Suprapubic skin (tissue), 4 donors: ENCODE measurements around the gene MLH3.

Experiments used
- POLR2A ChIP-seq, 2 donors: fragments of 450-650 bp; IDR thresholded peaks; one replicate each; pipeline ENCODE4 v1.6.1; 2017; ENCODE audit warnings: antibody characterized with exemption in 2 of 2, mild to moderate bottlenecking in 2 of 2, moderate library complexity in 2 of 2
- POLR2AphosphoS5 ChIP-seq, 3 donors: sonication (generic); formaldehyde crosslinking; IDR thresholded peaks; one replicate each; pipeline ENCODE4 v1.6.1; 2017; ENCODE audit warnings: antibody characterized with exemption in 3 of 3

DNA sequence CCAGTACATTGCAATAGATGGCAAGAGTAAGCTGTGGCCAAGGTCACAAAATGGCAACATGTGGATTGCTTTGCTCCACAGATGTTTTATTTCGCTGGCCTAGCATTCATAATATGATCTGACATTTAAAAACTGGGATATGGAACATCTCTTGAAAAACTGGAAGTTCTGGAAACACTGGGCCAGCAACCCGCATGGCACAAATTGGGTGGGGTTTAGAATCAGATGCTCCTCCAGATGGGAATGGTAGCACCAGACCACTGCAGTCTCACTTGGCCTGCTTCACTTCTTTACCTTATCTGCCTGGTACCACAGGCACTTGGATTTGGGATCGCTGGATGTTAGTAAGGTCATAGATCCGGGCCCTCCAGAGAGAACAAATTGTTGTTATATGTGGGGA lies 28.3 kb upstream of the MLH3 start:
- TF ChIP-seq POLR2AphosphoS5 (IDR thresholded peaks at IDR 0.05): no peak
- no peak for TF ChIP-seq POLR2A (IDR thresholded peaks at IDR 0.05)
